GM18517 (cell line): ENCODE results near the gene CREB5.

Source experiments
- ATAC-seq: cut with Tn5 transposase; IDR thresholded peaks from one replicate; pipeline ENCODE4 v1.9.1; 2021; ENCODE audit warnings: mild to moderate bottlenecking, moderate library complexity; ENCODE audit not compliant: unreplicated experiment

The CREB5 gene

DNA sequence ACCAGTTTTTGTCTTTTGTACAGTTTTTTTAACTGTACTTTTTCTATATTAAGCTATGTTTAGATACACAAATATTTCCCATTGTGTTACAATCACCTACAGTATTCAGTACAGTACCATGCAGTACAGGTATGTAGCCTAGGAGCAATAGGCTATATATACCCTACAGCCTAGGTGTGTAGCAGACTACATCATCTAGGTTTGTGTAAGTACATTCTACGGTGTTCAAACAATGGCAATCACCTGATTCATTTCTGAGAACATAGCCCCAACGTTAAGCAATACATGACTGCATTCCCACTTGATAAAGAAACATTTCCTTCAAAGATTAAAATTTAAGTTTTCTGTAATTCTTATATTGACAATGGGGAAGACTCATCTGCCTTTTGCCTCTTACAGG is 456.4 kb downstream of the CREB5 start:
- no peak for ATAC-seq

DNA sequence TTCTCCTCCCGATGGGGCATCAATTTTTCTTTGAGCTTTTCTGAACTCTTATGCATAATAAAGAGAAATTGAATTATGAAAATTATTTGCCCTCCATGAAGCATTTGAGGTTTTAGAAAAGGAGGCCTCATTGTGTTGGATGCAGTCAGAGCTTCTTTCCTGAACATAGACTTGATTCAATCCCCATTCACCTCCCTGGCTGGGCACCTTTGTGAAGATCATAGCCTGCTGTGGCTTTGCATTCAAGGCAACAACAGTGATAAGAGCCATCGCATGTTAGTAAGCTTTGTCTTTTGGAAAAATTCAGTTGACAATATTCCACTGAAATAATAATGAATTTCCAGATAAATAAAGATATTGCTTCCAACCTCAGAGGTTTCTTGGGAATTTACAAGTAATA is 458.8 kb downstream of the CREB5 start:
- ATAC-seq, result no peak

DNA sequence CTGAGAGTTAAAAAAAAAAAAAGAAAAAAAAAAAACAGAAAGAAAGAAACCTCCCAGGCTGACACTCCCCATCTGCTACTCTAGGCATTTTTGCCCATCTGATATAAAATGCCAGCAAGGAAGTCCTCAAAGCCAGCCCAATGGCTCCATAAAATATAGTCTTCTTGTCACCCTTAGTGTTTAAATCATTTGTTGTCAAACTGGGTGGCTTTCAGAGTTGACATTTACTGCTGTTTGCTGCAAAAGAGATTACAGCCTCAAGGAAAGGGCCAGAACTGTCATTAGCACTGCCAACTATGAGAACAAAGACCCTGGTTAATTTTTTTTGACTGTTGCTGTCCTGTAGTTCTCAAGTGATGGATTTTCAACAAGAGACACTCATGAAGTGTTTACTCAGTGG is 459.3 kb downstream of the CREB5 start:
- ATAC-seq, result no peak

DNA sequence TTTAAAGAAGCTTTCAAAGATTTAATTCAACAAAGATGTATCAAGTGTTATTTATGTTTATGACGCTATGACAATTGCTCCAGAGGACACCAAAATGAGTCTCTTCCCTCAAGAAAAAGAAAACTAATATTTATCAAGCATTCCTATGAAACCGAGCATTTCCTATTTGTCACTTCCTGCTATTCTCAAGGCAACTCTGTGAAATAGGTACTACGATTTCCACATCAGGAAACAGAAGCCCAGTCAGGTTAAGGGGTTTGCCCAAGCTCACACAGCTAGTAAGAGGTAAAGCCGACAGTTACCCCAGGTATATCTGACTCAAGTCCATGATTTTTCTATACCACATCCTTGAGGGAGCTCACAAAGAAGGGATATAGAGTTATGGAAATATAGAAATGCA is 459.9 kb downstream of the CREB5 start:
- no peak for ATAC-seq

DNA sequence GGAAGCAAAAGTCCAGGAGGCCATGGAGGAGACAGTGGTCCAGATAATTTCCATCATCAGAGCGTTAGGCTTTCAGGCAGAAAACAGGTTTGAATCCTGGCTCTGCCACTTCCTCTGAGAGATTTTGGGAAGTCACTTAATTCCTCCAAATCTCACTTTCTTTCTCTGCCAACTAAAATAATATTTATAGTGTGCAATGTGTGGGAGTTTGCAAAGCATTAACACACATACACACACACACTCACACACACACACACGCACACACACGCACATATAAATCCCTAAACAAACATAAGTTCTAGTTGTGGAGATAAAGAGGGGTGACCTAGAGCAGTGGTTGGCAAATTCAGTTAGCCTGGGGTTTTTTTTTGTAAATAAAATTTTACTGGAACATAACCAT is 461.0 kb downstream of the CREB5 start:
- no peak for ATAC-seq

DNA sequence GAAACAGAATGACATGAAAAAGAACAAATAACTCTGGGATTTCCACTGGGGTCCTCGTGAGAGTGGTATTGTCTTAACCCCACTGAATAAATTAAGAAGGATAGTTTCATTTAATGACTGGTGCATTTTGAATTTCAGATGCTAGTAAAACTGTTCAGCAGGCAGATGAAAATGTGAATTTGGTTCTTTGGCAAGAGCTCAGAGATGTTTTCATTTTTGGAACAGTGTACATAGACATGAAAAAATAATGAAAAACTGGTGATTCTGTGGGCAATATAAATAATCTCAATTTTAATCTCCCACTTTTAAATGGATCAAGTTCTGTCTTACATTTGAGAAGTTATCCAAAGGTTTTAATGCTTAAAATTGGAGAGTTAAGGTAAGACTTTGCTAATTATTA is 461.7 kb downstream of the CREB5 start:
- ATAC-seq, result no peak
